GM12873 (cell line): ENCODE results near the gene AMACR.

Experiments used
- TF ChIP-seq, protein P1 (sequence below): IDR thresholded peaks from 2 replicates; pipeline ENCODE4 v1.5.1; 2012; ENCODE audit warnings: low read depth, mild to moderate bottlenecking, moderate library complexity, low read length, control low read depth; ENCODE audit not compliant: insufficient read depth; ENCODE audit errors: missing control alignments

The AMACR gene

DNA sequence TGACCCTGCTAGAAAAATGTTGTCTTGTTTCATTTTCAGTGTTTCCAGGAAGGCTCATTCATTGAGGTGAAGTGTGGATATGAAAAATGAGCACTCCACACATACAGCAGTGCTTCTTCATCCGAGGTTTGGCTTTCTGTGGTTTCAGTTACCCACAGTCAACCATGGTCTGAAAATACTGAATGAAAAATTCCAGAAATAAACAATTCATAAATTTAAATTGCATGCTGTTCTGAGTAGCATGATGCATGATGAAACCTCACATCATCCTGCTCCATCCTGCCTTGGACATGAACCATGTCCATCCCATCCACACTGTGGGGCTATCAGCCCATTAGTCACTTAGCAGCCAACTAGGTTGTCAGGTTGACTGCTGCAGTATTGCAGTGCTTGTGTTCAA is 13.0 kb downstream of the AMACR start:
- TF ChIP-seq, protein P1, sequence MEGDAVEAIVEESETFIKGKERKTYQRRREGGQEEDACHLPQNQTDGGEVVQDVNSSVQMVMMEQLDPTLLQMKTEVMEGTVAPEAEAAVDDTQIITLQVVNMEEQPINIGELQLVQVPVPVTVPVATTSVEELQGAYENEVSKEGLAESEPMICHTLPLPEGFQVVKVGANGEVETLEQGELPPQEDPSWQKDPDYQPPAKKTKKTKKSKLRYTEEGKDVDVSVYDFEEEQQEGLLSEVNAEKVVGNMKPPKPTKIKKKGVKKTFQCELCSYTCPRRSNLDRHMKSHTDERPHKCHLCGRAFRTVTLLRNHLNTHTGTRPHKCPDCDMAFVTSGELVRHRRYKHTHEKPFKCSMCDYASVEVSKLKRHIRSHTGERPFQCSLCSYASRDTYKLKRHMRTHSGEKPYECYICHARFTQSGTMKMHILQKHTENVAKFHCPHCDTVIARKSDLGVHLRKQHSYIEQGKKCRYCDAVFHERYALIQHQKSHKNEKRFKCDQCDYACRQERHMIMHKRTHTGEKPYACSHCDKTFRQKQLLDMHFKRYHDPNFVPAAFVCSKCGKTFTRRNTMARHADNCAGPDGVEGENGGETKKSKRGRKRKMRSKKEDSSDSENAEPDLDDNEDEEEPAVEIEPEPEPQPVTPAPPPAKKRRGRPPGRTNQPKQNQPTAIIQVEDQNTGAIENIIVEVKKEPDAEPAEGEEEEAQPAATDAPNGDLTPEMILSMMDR = no peak

DNA sequence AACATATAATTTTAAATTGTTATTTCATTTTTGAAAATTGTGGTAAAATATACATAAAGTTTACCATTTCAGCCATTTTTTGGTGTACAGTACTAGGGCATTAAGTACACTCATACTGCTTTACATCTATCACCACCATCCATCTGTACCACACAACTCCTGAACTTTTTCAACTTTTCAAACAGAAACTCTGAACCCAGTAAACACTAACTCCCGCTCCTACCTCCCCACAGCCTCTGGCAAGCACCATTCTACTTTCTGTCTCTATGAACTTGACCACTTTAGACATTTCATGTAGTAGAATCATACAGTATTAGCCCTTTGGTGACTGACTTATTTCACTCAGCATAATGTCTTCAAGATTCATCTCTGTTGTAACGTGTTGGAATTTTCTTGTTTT is 15.0 kb downstream of the AMACR start:
- TF ChIP-seq, protein P1 = no peak

DNA sequence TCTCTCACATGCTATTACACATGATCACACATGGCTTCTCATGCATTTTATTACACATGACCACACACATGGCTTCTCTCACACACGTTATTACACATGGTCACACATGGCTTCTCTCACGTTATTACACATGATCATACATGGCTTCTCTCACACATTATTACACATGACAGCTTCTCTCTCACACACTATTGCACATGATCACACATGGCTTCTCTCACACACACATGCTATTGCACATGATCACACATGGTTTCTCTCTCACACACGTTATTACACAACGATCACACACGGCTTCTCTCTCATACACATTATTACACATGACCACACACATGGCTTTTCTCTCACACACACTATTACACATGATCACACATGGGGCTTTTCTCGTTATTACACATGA is 22.4 kb downstream of the AMACR start:
- TF ChIP-seq, protein P1 = no peak

DNA sequence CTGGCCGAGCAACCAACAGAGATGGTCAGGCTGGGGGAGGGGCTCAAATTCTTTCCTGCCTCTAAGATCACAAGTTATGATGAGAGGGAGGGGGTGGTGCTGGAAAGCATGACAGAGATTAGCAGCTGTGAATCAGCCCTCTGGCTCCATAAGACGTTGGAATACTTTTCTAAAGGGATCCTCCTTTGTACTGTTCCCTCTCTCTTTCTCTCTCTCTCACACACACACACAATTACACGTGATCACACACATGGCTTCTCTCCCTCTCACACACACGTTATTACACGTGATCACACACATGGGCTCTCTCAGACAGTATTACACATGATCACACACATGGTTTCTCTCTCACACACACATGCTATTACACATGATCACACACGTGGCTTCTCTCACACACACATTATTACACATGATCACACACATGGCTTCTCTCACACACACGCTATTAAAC is 23.2 kb downstream of the AMACR start, which contains the start of gene SLC45A2:
SLC45A2 (minus strand) TSS at position 23 of the 454 bp plus-strand sequence. CDS start 110 bp downstream, outside the sequence.
- TF ChIP-seq, protein P1 = no peak

DNA sequence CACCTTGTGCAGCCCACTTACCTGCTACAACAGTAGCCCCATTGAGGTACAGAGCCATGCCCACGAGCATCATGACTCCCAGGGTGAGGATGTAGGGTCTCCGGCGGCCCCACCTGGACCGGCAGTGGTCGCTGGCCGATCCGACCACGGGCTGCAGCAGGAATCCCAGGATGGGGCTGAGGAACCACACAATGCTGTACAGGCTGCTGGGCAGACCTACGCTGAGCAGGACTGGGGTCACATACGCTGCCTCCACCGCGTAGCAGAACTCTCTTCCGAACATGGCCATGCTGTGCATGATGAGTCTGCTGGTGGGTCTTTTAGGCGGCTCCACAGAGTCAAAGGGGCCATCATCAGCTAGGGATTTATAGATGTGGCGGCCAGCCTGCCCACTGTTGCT is 23.7 kb downstream of the AMACR start:
- TF ChIP-seq, protein P1 = no peak

DNA sequence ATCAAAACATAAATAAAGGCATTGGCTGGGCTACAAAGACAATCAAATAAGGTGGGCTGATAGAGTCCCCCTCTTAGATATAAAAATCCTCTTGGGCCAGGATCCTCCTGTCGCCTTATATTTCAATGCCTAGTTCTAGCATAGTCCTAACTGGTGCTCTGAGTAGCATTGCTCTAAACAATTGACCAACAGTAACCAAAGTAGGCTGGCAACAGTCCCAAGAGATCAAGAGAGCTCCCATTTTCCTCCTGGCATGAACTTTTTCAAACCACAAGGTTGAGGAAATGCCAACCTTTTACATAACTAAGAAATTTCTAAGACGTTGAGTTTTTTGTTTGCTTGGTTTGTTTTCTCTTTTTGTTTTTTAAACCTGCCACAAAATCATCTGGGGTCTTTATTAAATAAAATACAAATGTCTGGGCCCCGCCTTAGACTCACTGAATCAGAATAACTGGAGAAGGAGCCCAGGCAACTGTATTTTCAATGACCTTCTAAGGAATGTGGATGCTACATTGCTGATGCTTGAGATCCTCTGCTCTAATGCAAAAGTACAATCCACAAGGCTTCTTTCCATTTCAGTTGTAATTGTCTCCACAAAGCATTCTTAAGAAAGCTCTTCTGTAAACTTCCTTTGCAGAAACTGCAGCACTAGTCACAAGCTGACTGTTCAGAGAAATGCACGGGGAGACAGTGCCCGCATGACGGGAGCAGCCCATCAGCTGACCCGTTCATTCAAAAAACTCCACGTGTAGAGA is 26.3 kb downstream of the AMACR start:
- TF ChIP-seq, protein P1 = no peak

DNA sequence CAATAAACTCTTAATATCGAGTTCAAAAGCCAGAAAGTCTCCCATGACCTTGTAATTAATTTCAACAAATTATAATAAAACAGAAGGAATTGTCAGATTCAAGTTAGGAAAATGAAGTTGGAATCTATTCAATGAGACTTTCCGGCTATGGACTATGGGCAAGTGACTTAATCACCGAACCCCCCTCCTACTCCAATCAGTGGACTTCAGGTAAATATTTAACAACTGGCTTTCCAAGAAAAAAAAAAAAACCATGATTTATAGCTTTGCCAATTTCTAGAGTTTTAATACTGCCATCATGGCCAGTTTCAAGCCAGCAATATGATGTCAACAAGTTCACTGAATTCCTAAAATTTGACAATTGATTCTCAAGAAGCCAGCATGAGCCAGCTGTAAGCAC is 27.8 kb downstream of the AMACR start:
- TF ChIP-seq, protein P1 = no peak
